GM19193 (cell line): Measurements from ENCODE around the gene HSF2BP.

Source experiments
- POLR2A ChIP-seq: IDR thresholded peaks from 4 replicates; pipeline ENCODE4 v1.6.1; 2011; ENCODE audit not compliant: insufficient read depth, insufficient read length; ENCODE audit errors: extremely low read depth

The HSF2BP gene

GRCh38 chr21:43644609-43645008 lies 14.7 kb downstream of the HSF2BP start:
- TF ChIP-seq POLR2A = no peak

- TF ChIP-seq POLR2A = no peak
Observed at GRCh38 chr21:43644071-43644470, 15.2 kb downstream of the HSF2BP start.

- TF ChIP-seq POLR2A = no peak
Observed at GRCh38 chr21:43643193-43643592, 16.1 kb downstream of the HSF2BP start.

GRCh38 chr21:43640400-43640799 lies 18.9 kb downstream of the HSF2BP start:
- no peak for TF ChIP-seq POLR2A

GRCh38 chr21:43639470-43640353 lies 19.6 kb downstream of the HSF2BP start:
- no peak for TF ChIP-seq POLR2A

GRCh38 chr21:43637530-43638158 lies 21.6 kb downstream of the HSF2BP start:
- no peak for TF ChIP-seq POLR2A

- TF ChIP-seq POLR2A = no peak
Observed at GRCh38 chr21:43635436-43635835, 23.9 kb downstream of the HSF2BP start.

GRCh38 chr21:43634618-43635017 lies 24.7 kb downstream of the HSF2BP start:
- no peak for TF ChIP-seq POLR2A

GRCh38 chr21:43632373-43632905 lies 26.8 kb downstream of the HSF2BP start:
- TF ChIP-seq POLR2A = no peak

- no peak for TF ChIP-seq POLR2A
Observed at GRCh38 chr21:43631411-43632107, 27.7 kb downstream of the HSF2BP start.

- no peak for TF ChIP-seq POLR2A
Observed at GRCh38 chr21:43627527-43627926, 31.8 kb downstream of the HSF2BP start.

- TF ChIP-seq POLR2A = no peak
Observed at GRCh38 chr21:43626390-43626789, 32.9 kb downstream of the HSF2BP start.

GRCh38 chr21:43624339-43624738 lies 34.9 kb downstream of the HSF2BP start:
- no peak for TF ChIP-seq POLR2A

GRCh38 chr21:43623588-43623987 lies 35.7 kb downstream of the HSF2BP start:
- TF ChIP-seq POLR2A = no peak

- no peak for TF ChIP-seq POLR2A
Observed at GRCh38 chr21:43622796-43623195, 36.5 kb downstream of the HSF2BP start.

GRCh38 chr21:43619856-43620255 lies 39.4 kb downstream of the HSF2BP start:
- TF ChIP-seq POLR2A = no peak

GRCh38 chr21:43619344-43619743 lies 39.9 kb downstream of the HSF2BP start:
- TF ChIP-seq POLR2A = no peak
